Loucy (cell line): ENCODE results near the gene SCTR.

Source experiments
- CTCF ChIP-seq: fragments of 200-600 bp; sonication (generic); conservative IDR thresholded peaks from 2 replicates; pipeline ENCODE4 v1.5.1; 2014; ENCODE audit warnings: mild to moderate bottlenecking, antibody characterized with exemption, low read length
- EZH2phosphoT487 ChIP-seq: fragments of 200-600 bp; IDR thresholded peaks from 2 replicates; pipeline ENCODE4 v1.6.1; 2018; ENCODE audit warnings: antibody characterized with exemption, mild to moderate bottlenecking, moderate library complexity, borderline replicate concordance

- TF ChIP-seq CTCF (no peak), EZH2phosphoT487 (no peak)
Observed at GRCh38 chr2:119435953-119436297, 88.4 kb downstream of the SCTR start.
